GF-D8 (cell line): ENCODE measurements around the gene SNX8.

ENCODE experiments used
- DNase-seq: peaks from one replicate; lab custom pipeline; 2025; lab: John Stamatoyannopoulos, UW

Gene SNX8

GRCh38 chr7:2261611-2262010, 52.6 kb downstream of the SNX8 start:
- peak; percentile 67 for DNase-seq

GRCh38 chr7:2260820-2261219, 53.4 kb downstream of the SNX8 start:
- no peak for DNase-seq

GRCh38 chr7:2259480-2259879, 54.8 kb downstream of the SNX8 start:
- no peak for DNase-seq

- DNase-seq = no peak
Measured at GRCh38 chr7:2258661-2259365, 55.4 kb downstream of the SNX8 start.

- DNase-seq = no peak
Measured at GRCh38 chr7:2257651-2258050, 56.6 kb downstream of the SNX8 start.

- no peak for DNase-seq
Measured at GRCh38 chr7:2257046-2257551, 57.1 kb downstream of the SNX8 start.

GRCh38 chr7:2256306-2257045, 57.8 kb downstream of the SNX8 start:
- DNase-seq = no peak

- no peak for DNase-seq
Measured at GRCh38 chr7:2255145-2256139, 58.8 kb downstream of the SNX8 start.

- no peak for DNase-seq
Measured at GRCh38 chr7:2254429-2255144, 59.7 kb downstream of the SNX8 start.

- no peak for DNase-seq
Measured at GRCh38 chr7:2253525-2254244, 60.6 kb downstream of the SNX8 start.

- no peak for DNase-seq
Measured at GRCh38 chr7:2253021-2253420, 61.2 kb downstream of the SNX8 start.

GRCh38 chr7:2251841-2252771, 62.1 kb downstream of the SNX8 start:
- DNase-seq = peak; percentile 39

GRCh38 chr7:2251381-2251780, 62.9 kb downstream of the SNX8 start:
- DNase-seq = no peak

- no peak for DNase-seq
Measured at GRCh38 chr7:2249744-2250323, 64.4 kb downstream of the SNX8 start.

GRCh38 chr7:2248984-2249694, 65.1 kb downstream of the SNX8 start:
- DNase-seq = peak; percentile 97

GRCh38 chr7:2247141-2247995, 66.9 kb downstream of the SNX8 start:
- no peak for DNase-seq

- peak; percentile 73 for DNase-seq
Measured at GRCh38 chr7:2245883-2246675, 68.2 kb downstream of the SNX8 start.
